OCI-LY1 (cell line): ENCODE measurements around the gene VEGFB.

Experiments used
- H2AFZ ChIP-seq: fragments of 200-600 bp; sonication (generic), shearing (Covaris generic); 2 replicates; pipeline ENCODE4 v1.6.0; 2014; ENCODE audit warnings: antibody characterized with exemption, mild to moderate bottlenecking, low read length
- H3F3A ChIP-seq: fragments of 200-600 bp; sonication (generic), shearing (Covaris generic); 2 replicates; pipeline ENCODE4 v1.6.0; 2014; ENCODE audit warnings: mild to moderate bottlenecking, antibody characterized with exemption, low read length, moderate library complexity; ENCODE audit not compliant: insufficient read depth
- H3K27ac ChIP-seq: fragments of 200-600 bp; sonication (generic); 2 replicates; pipeline ENCODE4 v1.5.1; 2014; ENCODE audit warnings: low read length, mixed run types, mild to moderate bottlenecking, low read depth; ENCODE audit not compliant: poor library complexity, severe bottlenecking
- H3K27me3 ChIP-seq: fragments of 200-600 bp; sonication (generic); 2 replicates; pipeline ENCODE4 v1.6.0; 2014; ENCODE audit warnings: antibody characterized with exemption, mild to moderate bottlenecking, low read length, moderate library complexity; ENCODE audit not compliant: insufficient read depth
- H3K36me3 ChIP-seq: fragments of 200-600 bp; sonication (generic); 2 replicates; pipeline ENCODE4 v1.6.1; 2014; ENCODE audit warnings: mild to moderate bottlenecking, antibody characterized with exemption, low read length, moderate library complexity, mixed read lengths; ENCODE audit not compliant: insufficient read depth
- H3K4me1 ChIP-seq: fragments of 200-600 bp; sonication (generic); 2 replicates; pipeline ENCODE4 v1.5.1; 2014; ENCODE audit warnings: mild to moderate bottlenecking, low read length, moderate library complexity; ENCODE audit not compliant: insufficient read depth, severe bottlenecking
- H3K4me2 ChIP-seq: fragments of 200-600 bp; sonication (generic), shearing (Covaris generic); 2 replicates; pipeline ENCODE4 v1.6.1; 2014; ENCODE audit warnings: low read length
- H3K4me3 ChIP-seq: fragments of 200-600 bp; sonication (generic); 2 replicates; pipeline ENCODE4 v1.5.1; 2014; ENCODE audit warnings: low read length, low read depth, mild to moderate bottlenecking, mixed read lengths; ENCODE audit not compliant: poor library complexity, severe bottlenecking
- H3K79me2 ChIP-seq: fragments of 200-600 bp; shearing (Covaris generic); 2 replicates; pipeline ENCODE4 v1.6.1; 2016; ENCODE audit warnings: mixed run types, low read length, mixed read lengths; ENCODE audit not compliant: insufficient read depth
- H3K9ac ChIP-seq: fragments of 200-600 bp; sonication (generic), shearing (Covaris generic); 2 replicates; pipeline ENCODE4 v1.6.1; 2014; ENCODE audit warnings: mild to moderate bottlenecking, low read length, mixed read lengths
- H3K9me2 ChIP-seq: fragments of 200-600 bp; sonication (generic), shearing (Covaris generic); 2 replicates; pipeline ENCODE4 v1.6.1; 2014; ENCODE audit warnings: low read depth, mild to moderate bottlenecking, low read length, mixed read lengths
- H3K9me3 ChIP-seq: fragments of 200-600 bp; shearing (Covaris generic); 2 replicates; pipeline ENCODE4 v1.6.1; 2014; ENCODE audit warnings: low read length, mixed read lengths
- H4K20me1 ChIP-seq: fragments of 200-600 bp; sonication (generic), shearing (Covaris generic); 2 replicates; pipeline ENCODE4 v1.6.0; 2016; ENCODE audit warnings: mild to moderate bottlenecking, low read length; ENCODE audit not compliant: insufficient read depth
- CTCF ChIP-seq: fragments of 200-600 bp; sonication (generic), shearing (Covaris generic); IDR thresholded peaks from 2 replicates; pipeline ENCODE4 v1.5.1; 2017; ENCODE audit warnings: mild to moderate bottlenecking, antibody characterized with exemption, low read length, moderate library complexity, mixed read lengths
- EZH2 ChIP-seq: fragments of 200-600 bp; sonication (generic), shearing (Covaris generic); IDR thresholded peaks from 2 replicates; pipeline ENCODE4 v1.8.0; 2017; ENCODE audit warnings: borderline replicate concordance, mixed run types, mild to moderate bottlenecking, antibody characterized with exemption, low read length, moderate library complexity, mixed read lengths

Gene VEGFB

GRCh38 chr11:64275841-64276240, 41.5 kb downstream of the VEGFB start:
- H3K27me3 ChIP-seq, result no peaks in the 10 kb centered on the region
- H3K4me1 ChIP-seq, result peaks cover 11% of the 10 kb centered on the region
- TF ChIP-seq CTCF, result no peak
- no peak for TF ChIP-seq EZH2
- no peak overlapping the region for H2AFZ ChIP-seq
- H3K9me2 ChIP-seq, result no peaks in the 10 kb centered on the region
- H3F3A ChIP-seq, result no peaks in the 10 kb centered on the region
- no peak overlapping the region for H3K9ac ChIP-seq
- no peaks in the 10 kb centered on the region for H3K79me2 ChIP-seq
- H3K4me2 ChIP-seq, result no peak overlapping the region
- H3K4me3 ChIP-seq, result no peak overlapping the region
- H4K20me1 ChIP-seq, result no peaks in the 10 kb centered on the region
- peaks cover 16% of the 10 kb centered on the region; the same call in 1 of the 2 replicates for H3K36me3 ChIP-seq
- H3K9me3 ChIP-seq, result no peaks in the 10 kb centered on the region
- H3K27ac ChIP-seq, result no peak overlapping the region

DNA sequence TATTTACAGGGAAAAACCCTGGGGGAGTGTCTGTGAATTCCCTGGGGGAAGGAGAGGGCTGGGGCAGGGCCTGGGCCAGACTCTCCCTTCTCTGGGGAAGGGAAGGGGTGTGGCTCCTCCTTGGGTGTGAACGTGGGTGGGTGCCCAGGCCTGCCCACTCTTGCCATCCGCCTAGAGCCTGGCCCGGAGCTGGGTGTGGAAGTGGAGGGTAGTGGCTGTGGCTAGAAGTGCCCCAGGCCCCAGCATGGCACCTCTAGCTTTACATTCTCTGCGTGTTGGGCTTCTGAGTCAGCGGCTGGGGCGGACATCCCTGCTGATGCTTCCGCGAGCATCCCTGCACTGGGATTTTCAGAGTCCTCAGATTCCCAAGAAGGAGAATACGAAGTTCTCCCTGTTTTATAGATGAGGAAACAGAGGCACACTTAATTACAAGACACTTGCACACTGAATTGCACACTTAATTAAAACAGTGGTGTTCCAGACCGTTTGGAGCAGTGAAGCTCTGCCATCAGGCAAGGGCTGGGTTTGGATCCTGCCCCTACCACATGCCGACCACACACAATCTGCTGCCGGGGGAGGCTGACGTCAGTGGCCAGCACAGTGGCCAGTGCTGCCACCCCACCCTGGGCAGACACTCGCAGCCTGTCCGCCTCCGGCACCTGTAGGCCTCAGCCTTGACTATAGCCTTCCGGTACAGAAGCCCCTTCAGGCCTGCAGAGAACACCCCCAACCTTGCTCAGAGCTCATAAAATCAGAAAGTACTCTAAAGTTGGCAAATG, 42.5 kb downstream of the VEGFB start:
- no peaks in the 10 kb centered on the region for H3K9me3 ChIP-seq
- H3K4me2 ChIP-seq, result no peak overlapping the region
- H3K27me3 ChIP-seq, result no peaks in the 10 kb centered on the region
- H3K27ac ChIP-seq, result no peak overlapping the region
- no peak overlapping the region for H3K4me3 ChIP-seq
- H2AFZ ChIP-seq, result no peak overlapping the region
- no peaks in the 10 kb centered on the region for H3K79me2 ChIP-seq
- H3K4me1 ChIP-seq, result peaks cover 6% of the 10 kb centered on the region
- peaks cover 22% of the 10 kb centered on the region; the same call in 1 of the 2 replicates for H3K36me3 ChIP-seq
- H4K20me1 ChIP-seq, result no peaks in the 10 kb centered on the region
- no peaks in the 10 kb centered on the region for H3K9me2 ChIP-seq
- H3F3A ChIP-seq, result no peaks in the 10 kb centered on the region
- H3K9ac ChIP-seq, result no peak overlapping the region
- TF ChIP-seq EZH2, result no peak
- TF ChIP-seq CTCF, result no peak

GRCh38 chr11:64278576-64279190, 44.3 kb downstream of the VEGFB start:
- H3K4me2 ChIP-seq, result no peak overlapping the region
- TF ChIP-seq EZH2 (no peak), CTCF (no peak)
- peaks cover 4% of the 10 kb centered on the region for H3K4me1 ChIP-seq
- H2AFZ ChIP-seq, result no peak overlapping the region
- no peaks in the 10 kb centered on the region for H3F3A ChIP-seq
- peaks cover 35% of the 10 kb centered on the region; the same call in 1 of the 2 replicates for H3K36me3 ChIP-seq
- no peak overlapping the region for H3K27ac ChIP-seq
- no peaks in the 10 kb centered on the region for H3K79me2 ChIP-seq
- H3K9me2 ChIP-seq, result no peaks in the 10 kb centered on the region
- no peak overlapping the region for H3K9ac ChIP-seq
- H4K20me1 ChIP-seq, result no peaks in the 10 kb centered on the region
- no peaks in the 10 kb centered on the region for H3K27me3 ChIP-seq
- no peak overlapping the region for H3K4me3 ChIP-seq
- no peaks in the 10 kb centered on the region for H3K9me3 ChIP-seq
